ENCODE measurements around the gene SIKE1.
A peak's percentile ranks its signal among the peaks of the same experiment; 100 is the strongest.

SIKE1 gene

GRCh38 chr1:114755006-114755931, 25.2 kb downstream of the SIKE1 start:
- no peak for DNase-seq (ENCODE audit: low read depth in 3 of 3)

DNA sequence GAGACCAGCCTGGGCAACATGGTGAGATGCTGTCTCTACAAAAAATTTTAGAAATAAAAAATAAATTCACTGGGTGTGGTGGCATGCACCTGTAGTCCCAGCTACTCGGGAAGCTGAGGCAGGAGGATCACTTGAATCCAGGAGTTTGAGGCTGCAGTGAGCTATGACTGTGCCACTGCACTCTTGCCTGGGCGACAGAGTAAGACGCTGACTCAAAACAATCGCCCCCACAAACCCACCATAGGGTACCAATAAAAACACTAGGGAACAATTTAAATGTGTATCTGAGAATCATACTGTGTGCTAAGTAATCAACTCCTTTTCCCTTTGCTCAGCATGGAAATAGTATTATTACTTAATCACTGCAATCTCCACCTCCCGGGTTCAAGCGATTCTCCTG, 26.8 kb downstream of the SIKE1 start:
- DNase-seq (ENCODE audit: low read depth in 3 of 3): peak in 1 of 3 experiments; percentile 28

DNA sequence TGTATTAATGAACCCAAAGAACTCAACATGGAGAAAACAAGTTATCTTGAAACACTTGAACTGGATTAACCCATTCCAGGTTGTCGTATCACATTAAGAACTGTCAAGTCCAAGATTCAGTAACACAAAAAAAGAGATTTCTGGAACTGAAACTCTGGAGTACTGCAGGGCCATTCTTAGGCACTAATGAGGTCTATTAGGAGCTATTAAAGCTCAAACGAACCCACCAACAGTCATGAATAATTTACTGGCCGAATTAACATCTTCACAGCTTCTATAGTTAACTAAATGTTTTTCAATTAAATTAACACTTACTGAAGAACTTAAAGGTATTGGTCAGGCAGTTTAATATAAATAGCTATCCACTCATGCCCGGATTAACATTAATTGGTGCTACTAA, 27.3 kb downstream of the SIKE1 start:
- DNase-seq (ENCODE audit: low read depth in 3 of 3): no peak

- no peak for DNase-seq (ENCODE audit: low read depth in 3 of 3)
Observed at GRCh38 chr1:114750780-114751179, 29.7 kb downstream of the SIKE1 start.

GRCh38 chr1:114749835-114750234, 30.6 kb downstream of the SIKE1 start:
- DNase-seq (ENCODE audit: low read depth in 3 of 3): no peak

DNA sequence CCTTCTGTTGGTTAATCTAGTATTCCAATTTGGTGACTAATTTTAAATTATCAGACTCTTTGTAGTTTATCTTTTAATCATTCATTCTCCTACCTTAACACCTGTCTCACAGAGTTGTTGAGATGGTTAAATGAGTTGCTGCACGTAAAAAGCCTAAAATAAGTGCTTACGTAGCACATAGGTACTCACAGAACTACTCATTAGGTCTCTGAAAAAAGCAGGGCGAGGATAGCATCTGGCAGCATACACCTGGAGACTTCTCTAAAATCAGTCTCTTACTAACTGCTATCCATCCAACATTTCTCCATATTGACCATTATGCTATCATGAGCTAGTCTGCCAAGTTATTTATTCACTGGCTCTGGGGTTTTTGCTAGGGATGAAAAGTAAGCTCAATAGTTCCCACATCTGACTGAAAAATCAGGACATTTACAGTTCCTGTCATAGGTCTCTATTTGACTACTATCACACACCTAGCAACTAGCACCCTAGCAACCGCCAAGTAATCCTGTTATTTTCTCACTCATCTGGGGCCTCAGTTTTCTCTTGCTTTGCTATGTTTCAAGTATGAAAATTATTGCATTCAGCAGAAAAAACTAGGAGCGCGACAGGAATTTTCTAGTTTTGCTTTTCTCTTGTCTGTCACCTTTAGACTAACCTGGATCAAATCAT, 33.9 kb downstream of the SIKE1 start:
- DNase-seq (ENCODE audit: low read depth in 3 of 3): no peak

DNA sequence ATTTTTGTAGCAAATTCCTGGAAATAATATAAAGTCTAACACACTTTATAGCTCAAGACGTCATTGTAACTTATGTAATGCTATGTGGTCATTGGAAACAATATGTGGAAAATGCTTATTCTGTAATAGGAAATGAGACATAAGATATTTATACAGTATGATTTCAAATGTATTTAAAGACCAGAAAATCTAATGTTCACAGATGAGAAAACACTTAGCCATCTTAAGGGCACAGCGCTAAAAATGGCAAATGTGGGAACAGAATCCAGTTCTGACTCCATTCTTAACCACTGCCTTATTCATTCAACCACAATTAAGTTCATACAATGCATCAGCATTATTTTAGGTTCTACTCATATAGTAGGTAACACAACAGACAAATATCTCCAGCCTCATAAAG, 35.2 kb downstream of the SIKE1 start:
- DNase-seq (ENCODE audit: low read depth in 3 of 3): no peak

GRCh38 chr1:114741963-114742746, 38.3 kb downstream of the SIKE1 start:
- no peak for DNase-seq (ENCODE audit: low read depth in 3 of 3)

DNA sequence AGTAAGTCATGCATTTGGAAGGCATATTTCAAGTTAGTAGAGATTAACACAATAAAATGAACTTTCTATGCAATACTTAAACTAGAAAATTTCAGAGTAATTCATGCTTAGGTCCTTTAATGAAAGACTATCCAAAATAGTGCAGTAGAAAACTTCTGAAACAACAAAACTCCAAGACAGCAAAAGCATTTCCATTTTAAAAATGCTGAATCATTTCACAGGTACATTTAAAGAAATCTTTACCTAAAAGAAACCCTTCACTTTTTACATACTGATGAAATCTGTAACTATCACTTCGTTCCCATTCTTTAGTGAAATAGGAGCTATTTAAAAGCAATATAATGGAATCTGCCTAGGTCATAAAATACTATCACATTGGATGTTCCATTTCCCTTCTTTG, 40.2 kb downstream of the SIKE1 start:
- no peak for DNase-seq (ENCODE audit: low read depth in 3 of 3)

DNA sequence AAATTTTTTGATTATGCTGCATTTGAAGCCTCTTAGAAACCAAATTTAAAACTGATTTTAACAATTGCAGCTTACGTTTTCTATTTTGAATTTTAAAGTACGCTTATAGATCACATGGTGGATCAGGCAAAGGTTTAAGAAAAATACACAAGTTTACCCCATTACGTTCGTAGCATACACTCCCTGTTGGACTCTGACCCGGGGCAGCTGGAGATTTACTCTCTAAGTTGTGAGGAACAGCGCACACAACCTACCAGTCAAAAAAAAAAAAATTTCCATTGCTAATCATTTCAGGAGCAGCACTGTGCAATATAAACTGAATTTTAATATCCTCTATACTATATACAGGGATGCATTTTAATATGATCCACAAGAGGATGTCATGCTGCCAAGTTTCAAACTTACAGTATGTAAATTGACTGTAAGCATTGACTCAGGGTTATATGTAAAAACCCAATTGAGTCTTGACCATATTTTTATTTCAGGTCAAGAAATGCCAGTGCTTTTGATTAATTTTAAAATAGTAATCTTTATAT, 43.1 kb downstream of the SIKE1 start:
- no peak for DNase-seq (ENCODE audit: low read depth in 3 of 3)

DNA sequence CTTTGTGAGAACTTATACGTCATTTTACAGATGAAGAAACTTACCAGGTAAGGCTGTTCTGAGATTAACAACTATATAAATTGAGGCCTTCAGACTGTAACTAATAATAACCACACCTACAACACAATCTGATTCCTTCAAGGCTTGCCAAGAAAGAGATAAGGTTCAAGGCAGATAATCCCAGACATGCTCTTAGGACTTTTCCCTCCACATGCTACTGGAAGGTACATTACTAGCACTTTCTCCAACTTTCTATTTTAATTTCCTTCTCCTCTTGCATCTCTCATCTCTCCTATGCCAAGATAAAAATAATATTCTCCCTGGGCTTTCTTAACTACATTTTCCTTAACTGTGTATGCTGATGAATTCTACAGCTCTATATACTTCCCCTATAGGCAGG, 45.0 kb downstream of the SIKE1 start:
- DNase-seq (ENCODE audit: low read depth in 3 of 3): no peak

DNA sequence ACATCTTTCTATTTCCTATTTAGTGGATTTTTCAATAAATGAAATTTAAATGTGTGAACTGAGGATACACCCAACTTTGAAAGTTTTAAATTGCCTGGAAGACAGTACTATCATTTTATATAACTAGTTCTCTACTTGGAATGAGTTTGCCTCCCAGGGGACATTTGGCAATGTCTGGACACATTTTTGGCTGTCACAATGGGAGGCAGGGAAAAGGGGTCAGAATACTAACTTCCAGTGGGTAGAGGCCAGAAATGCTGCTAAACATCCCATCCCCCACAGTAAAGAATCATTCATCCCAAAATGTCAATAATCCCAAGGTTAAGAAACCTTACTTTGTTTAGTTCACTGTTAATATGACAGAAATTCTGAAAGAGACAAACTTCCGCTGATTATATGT, 50.7 kb downstream of the SIKE1 start:
- DNase-seq (ENCODE audit: low read depth in 3 of 3): no peak

DNA sequence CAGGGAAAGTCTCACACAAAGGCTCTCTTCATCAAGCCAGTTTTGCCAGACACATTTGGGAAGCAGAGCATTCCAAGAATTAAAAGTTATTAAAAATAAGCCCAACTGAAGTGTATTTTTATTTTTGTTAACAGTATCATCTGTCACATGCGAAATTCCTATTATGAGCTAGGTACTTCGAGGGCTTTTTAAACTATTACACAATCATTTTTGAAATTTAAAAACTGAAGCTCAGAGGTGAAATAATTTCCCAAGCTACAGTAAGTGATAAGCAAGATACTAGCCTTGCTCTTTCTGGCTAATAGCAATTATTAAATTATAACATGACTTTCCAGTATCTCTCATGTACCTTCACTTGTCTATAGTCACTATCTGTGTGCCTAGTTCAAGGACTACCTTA, 51.9 kb downstream of the SIKE1 start:
- DNase-seq (ENCODE audit: low read depth in 3 of 3): no peak

GRCh38 chr1:114725230-114725629, 55.3 kb downstream of the SIKE1 start:
- DNase-seq (ENCODE audit: low read depth in 3 of 3): no peak

DNA sequence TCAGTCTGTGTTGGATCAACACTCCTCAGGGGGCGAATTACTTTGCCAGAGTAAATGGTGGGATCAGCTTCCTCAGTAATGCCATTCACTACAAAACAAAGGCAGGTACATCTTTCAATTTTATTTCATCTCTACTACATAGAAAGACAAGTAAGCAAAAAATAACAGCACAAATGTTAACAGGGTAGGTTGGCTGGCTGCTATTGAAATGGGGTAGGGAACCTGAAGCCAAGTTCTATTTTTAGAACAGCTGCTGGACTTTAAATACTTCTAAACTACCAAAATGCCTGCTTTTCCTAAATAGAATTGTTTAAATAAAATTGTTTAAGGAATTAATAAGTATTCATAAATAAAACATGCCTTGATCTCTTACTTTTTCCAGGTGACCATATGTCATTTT, 56.6 kb downstream of the SIKE1 start:
- DNase-seq (ENCODE audit: low read depth in 3 of 3): no peak

GRCh38 chr1:114723457-114723856, 57.0 kb downstream of the SIKE1 start:
- no peak for DNase-seq (ENCODE audit: low read depth in 3 of 3)

DNA sequence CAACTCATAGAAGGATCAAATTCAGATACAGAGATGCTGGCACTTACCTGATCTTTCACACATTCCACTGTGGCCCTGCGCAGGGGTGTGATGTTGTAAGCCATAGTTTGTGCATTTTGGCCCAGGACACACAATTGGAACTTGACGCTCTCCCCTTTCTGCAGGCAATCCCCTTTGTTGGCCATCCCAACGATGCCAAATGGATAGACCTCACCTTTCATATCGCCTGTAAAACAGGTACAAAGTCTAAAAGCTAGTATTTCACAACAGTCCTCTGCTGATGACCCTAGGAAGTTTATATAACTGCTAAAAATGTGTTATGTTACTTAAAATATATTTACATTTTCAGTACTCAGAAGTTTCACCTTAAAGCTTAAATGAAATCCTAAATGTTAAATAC, 60.0 kb downstream of the SIKE1 start:
- DNase-seq (ENCODE audit: low read depth in 3 of 3): no peak
